K562 (cell line): Measurements from ENCODE around the gene EBI3. TPM values are rescaled to one million over a fixed set of nuclear protein-coding genes. Genes with fewer than 3 reads are reported as not detected.

ENCODE experiments used
- ATAC-seq: fragments of 200-7000 bp; cut with Tn5 transposase; 3 replicates; pipeline ENCODE4 v1.9.1; 2020; ENCODE audit warnings: moderate library complexity
- BruUV-seq: library from RNA; stranded (reverse); fragments of 400-500 nt; replicated peaks from 2 replicates; lab custom pipeline; 2021; lab: Mats Ljungman, UMichigan
- CTCF ChIA-PET: fragments of 300-600 bp; formaldehyde crosslinking; extraction: SDS; loops from one replicate; lab custom pipeline; 2021; ENCODE audit warnings: low intra/inter-chr PET ratio; lab: Yijun Ruan, JAX
- POLR2A ChIA-PET: fragments of 300-600, 350-650 bp; sonication (Branson Sonifier 250); formaldehyde crosslinking; extraction: SDS; loops from one replicate; lab custom pipeline; 2021; ENCODE audit warnings: antibody characterized with exemption, inconsistent platforms; lab: Yijun Ruan, JAX
- DNase-seq, 4 experiments: peaks; one replicate each; pipeline versions ENCODE4 v3.0.0 to v3.0.0-alpha.2; 2011 to 2018; ENCODE audit warnings: low spot score in 3 of 4, mixed read lengths in 3 of 4; ENCODE audit errors: extremely low read depth in 1 of 4
- FAIRE-seq: peaks from 2 replicates; lab custom pipeline; 2011; peaks lifted over from hg19 to GRCh38; lab: Jason Lieb, UNC
- H2AFZ ChIP-seq: 2 replicates; pipeline ENCODE4 v1.6.0; 2011; ENCODE audit warnings: low read depth, low read length, control low read depth, inconsistent platforms
- H3K27ac ChIP-seq: fragments of 200-600 bp; 3 replicates; pipeline ENCODE4 v1.8.0; 2011; ENCODE audit warnings: low read depth, mild to moderate bottlenecking, control low read depth, inconsistent platforms, low read length, moderate library complexity, mixed read lengths; ENCODE audit errors: extremely low read depth
- H3K27me3 ChIP-seq, 2 experiments: fragments of 300-600 bp in 1 of 2; 2 replicates in 1 of 2; 3 replicates in 1 of 2; pipeline versions ENCODE4 v1.6.0 to v1.8.0; 2011; ENCODE audit warnings: inconsistent platforms in 2 of 2, low read length in 2 of 2, mild to moderate bottlenecking in 1 of 2, mixed read lengths in 1 of 2, moderate library complexity in 1 of 2; ENCODE audit not compliant: control insufficient read depth in 2 of 2, insufficient read depth in 2 of 2
- H3K36me3 ChIP-seq: fragments of 300-600 bp; 3 replicates; pipeline ENCODE4 v1.8.0; 2011; ENCODE audit warnings: mild to moderate bottlenecking, low read length, inconsistent platforms; ENCODE audit not compliant: control insufficient read depth, insufficient read depth
- H3K4me1 ChIP-seq, 2 experiments: fragments of 200-600 bp in 1 of 2; replicated peaks in 1 of 2; 2 replicates in 1 of 2; 3 replicates in 1 of 2; pipeline versions ENCODE4 v1.5.1 to v1.8.0; 2011; ENCODE audit warnings: inconsistent platforms in 2 of 2, low read length in 2 of 2, mild to moderate bottlenecking in 1 of 2, mixed read lengths in 1 of 2, moderate library complexity in 1 of 2; ENCODE audit not compliant: control insufficient read depth in 2 of 2, insufficient read depth in 2 of 2
- H3K4me2 ChIP-seq: 2 replicates; pipeline ENCODE4 v1.6.1; 2011; ENCODE audit warnings: low read length, control low read depth, inconsistent platforms, mixed read lengths; ENCODE audit not compliant: insufficient read depth
- H3K4me3 ChIP-seq: fragments of 200-600 bp; sonication (generic), shearing (Covaris generic); 2 replicates; pipeline ENCODE4 v1.5.1; 2016; ENCODE audit warnings: control low read depth, inconsistent platforms
- H3K79me2 ChIP-seq: fragments of 200-600 bp; 3 replicates; pipeline ENCODE4 v1.8.0; 2011; ENCODE audit warnings: low read length, inconsistent platforms; ENCODE audit not compliant: control insufficient read depth, insufficient read depth
- H3K9ac ChIP-seq, 2 experiments: 2 replicates each; pipeline versions ENCODE4 v1.6.0 to v1.6.1; 2011; ENCODE audit warnings: low read depth in 2 of 2, low read length in 2 of 2, control low read depth in 1 of 2, inconsistent platforms in 1 of 2, mild to moderate bottlenecking in 1 of 2, mixed read lengths in 1 of 2; ENCODE audit not compliant: insufficient read depth in 1 of 2
- H3K9me1 ChIP-seq: one replicate; pipeline ENCODE4 v1.6.0; 2011; ENCODE audit warnings: inconsistent platforms, mild to moderate bottlenecking, low read length, moderate library complexity; ENCODE audit not compliant: control insufficient read depth, insufficient read depth
- H3K9me3 ChIP-seq: replicated peaks from 2 replicates; pipeline ENCODE4 v1.5.1; 2011; ENCODE audit warnings: low read depth, low read length, inconsistent platforms; ENCODE audit not compliant: control insufficient read depth, insufficient read depth
- H4K20me1 ChIP-seq: replicated peaks from 2 replicates; pipeline ENCODE4 v1.6.1; 2011; ENCODE audit warnings: low read length, inconsistent platforms, mixed read lengths; ENCODE audit not compliant: control insufficient read depth, insufficient read depth
- ADNP ChIP-seq: fragments of 200-800 bp; sonication (Bioruptor generic); IDR thresholded peaks from 2 replicates; pipeline ENCODE4 v1.6.1; 2016; ENCODE audit warnings: missing genetic modification characterization, missing compliant biosample characterization
- EHMT2 ChIP-seq: fragments of 450-650 bp; IDR thresholded peaks from 2 replicates; pipeline ENCODE4 v1.6.1; 2018; ENCODE audit warnings: antibody characterized with exemption
- FOS ChIP-seq: IDR thresholded peaks from 3 replicates; pipeline ENCODE4 v1.6.1; 2011; ENCODE audit not compliant: insufficient read length; ENCODE audit errors: extremely low read depth
- MEF2A ChIP-seq: IDR thresholded peaks from 2 replicates; pipeline ENCODE4 v1.6.1; 2011; ENCODE audit warnings: low read depth, mild to moderate bottlenecking, low read length, moderate library complexity; ENCODE audit not compliant: control insufficient read depth
- RBM25 ChIP-seq: fragments of 200-400 bp; formaldehyde crosslinking; IDR thresholded peaks from 2 replicates; pipeline ENCODE4 v1.6.1; 2018; ENCODE audit warnings: low read length, low read depth, moderate library complexity; ENCODE audit not compliant: severe bottlenecking
- WGBS: fragments of 100-300 bp; shearing (Covaris generic); methylation state at CpG from one replicate; pipeline ENCODE4 v1.1.6; 2016; ENCODE audit warnings: low coverage, mixed read lengths; ENCODE audit not compliant: insufficient coverage; ENCODE audit errors: missing lambda C conversion rate; 5-methylcytosine and 5-hydroxymethylcytosine counted together
- in situ Hi-C: fragments of 300-500 bp; cut with MboI; formaldehyde crosslinking; loops from 4 replicates; pipeline ENCODE4 v1.15.0; 2018; ENCODE audit warnings: inconsistent platforms, mixed read lengths
- intact Hi-C: fragments of 100-400 bp; cut with micrococcal nuclease; formaldehyde crosslinking; loops from 2 replicates; pipeline ENCODE4 v1.14.2; 2022
- polyA plus RNA-seq, 8 experiments: library from polyadenylated mRNA; depleted of rRNA in 4 of 8; stranded (reverse) in 5 of 8; unstranded in 3 of 8; fragments of >200 nt; fragmentation: Nextera tagmentation in 2 of 8; fragmentation: Illumina TruSeq in 1 of 8; extraction: Ambion mirVana in 2 of 8; extraction: Trizol in 1 of 8; gene quantifications; 2 replicates each; pipeline versions ENCODE4 v1.2.1 to v1.2.3, GENCODE V29; 2011 to 2014; ENCODE audit warnings: inconsistent platforms in 1 of 8, missing spikeins in 1 of 8
- total RNA-seq, 7 experiments: library from RNA; depleted of rRNA in 6 of 7; stranded (reverse); fragments of >200 nt in 6 of 7; fragmentation: Illumina TruSeq in 2 of 7; extraction: Trizol in 2 of 7; gene quantifications; 2 replicates each; pipeline versions ENCODE4 v1.2.1 to v1.2.3, GENCODE V29; 2011 to 2021; ENCODE audit warnings: low replicate concordance in 1 of 7
- TF ChIP-seq, protein P1 (sequence below): fragments of 250-450 bp; sonication (Bioruptor Pico); IDR thresholded peaks from 2 replicates; pipeline ENCODE4 v1.4.0; 2020; ENCODE audit warnings: mild to moderate bottlenecking, moderate library complexity, borderline replicate concordance

Gene EBI3
- total and polyA plus RNA-seq, 9 of the 15 experiments (the other 6 are each of a cell fraction or from before 2014, with no cell fraction given) = 0.08 to 0.35 (median 0.22) TPM; not detected in 6

DNA sequence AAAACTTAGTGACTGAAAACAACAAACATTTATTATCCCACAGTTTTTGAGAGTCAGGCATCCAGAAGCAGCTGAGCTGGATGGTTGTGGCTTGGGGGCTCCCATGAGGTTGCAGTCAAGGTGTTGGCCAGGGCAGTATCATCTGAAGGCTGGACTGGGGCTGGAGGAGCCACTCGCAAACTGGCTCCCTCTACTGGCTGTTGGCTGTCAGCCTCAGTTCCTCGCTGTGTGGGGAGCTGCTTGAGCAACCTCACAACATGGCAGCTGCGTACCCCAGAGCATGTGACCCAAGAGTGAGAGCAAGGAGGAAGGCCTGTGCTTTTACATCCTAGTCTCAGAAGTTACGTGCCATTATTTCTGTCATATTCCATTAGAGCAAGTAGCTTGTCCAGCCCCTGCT lies 27.2 kb downstream of the EBI3 start (continued):
- TF ChIP-seq, protein P1, sequence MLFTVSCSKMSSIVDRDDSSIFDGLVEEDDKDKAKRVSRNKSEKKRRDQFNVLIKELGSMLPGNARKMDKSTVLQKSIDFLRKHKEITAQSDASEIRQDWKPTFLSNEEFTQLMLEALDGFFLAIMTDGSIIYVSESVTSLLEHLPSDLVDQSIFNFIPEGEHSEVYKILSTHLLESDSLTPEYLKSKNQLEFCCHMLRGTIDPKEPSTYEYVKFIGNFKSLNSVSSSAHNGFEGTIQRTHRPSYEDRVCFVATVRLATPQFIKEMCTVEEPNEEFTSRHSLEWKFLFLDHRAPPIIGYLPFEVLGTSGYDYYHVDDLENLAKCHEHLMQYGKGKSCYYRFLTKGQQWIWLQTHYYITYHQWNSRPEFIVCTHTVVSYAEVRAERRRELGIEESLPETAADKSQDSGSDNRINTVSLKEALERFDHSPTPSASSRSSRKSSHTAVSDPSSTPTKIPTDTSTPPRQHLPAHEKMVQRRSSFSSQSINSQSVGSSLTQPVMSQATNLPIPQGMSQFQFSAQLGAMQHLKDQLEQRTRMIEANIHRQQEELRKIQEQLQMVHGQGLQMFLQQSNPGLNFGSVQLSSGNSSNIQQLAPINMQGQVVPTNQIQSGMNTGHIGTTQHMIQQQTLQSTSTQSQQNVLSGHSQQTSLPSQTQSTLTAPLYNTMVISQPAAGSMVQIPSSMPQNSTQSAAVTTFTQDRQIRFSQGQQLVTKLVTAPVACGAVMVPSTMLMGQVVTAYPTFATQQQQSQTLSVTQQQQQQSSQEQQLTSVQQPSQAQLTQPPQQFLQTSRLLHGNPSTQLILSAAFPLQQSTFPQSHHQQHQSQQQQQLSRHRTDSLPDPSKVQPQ (CRISPR knock-in tag) = no peak
- TF ChIP-seq ADNP (tag) (no peak), EHMT2 (no peak), MEF2A (no peak)

DNA sequence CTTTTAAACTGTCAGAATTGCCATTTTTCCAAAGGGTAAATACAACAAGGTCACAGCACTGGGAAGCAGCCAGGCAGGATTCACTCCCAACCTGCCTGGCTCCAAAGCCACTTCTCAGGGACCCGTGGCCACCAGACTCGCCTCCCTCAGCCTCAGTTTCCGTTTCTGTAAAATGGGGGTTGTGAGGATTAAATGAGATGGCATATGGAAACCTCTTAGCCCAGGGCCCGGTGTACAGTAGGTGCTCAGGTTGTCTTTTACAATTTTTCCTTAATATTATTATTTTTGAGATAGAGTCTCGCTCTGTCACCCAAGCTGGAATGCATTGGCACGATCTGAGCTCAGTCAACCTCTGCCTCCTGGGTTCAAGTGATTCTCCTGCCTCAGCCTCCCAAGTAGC lies 27.7 kb downstream of the EBI3 start:
- POLR2A ChIA-PET = interaction anchor here (0.6 to 2.7 kb wide), 4 partner anchors 10 to 142 kb away, joined by 3 to 9 read pairs (median 4); partner anchors contain the start of gene YJU2

More for the DNA sequence above, 27.7 kb downstream of the EBI3 start:
- no peak overlapping the region for H2AFZ ChIP-seq
- CTCF ChIA-PET = no interaction called here
- no peaks in the 10 kb centered on the region for H4K20me1 ChIP-seq
- no peak overlapping the region for H3K27ac ChIP-seq
- BruUV-seq = no TSS peak
- in situ Hi-C loops = no loop called here
- no peaks in the 10 kb centered on the region for H3K9me1 ChIP-seq
- H3K4me2 ChIP-seq = no peak overlapping the region
- 99% methylated on average over 6 of the region's 6 CpGs for WGBS
- DNase-seq (no peak), FAIRE-seq (no peak), ATAC-seq (no peak)
- H3K36me3 ChIP-seq = peaks cover 66% of the 10 kb centered on the region; the same call in 2 of the 3 replicates
- H3K4me1 ChIP-seq = peaks cover 0 to 5% of the 10 kb centered on the region in 2 experiments; a peak in 1 of 5 replicates
- H3K9ac ChIP-seq = no peak overlapping the region
- no peaks in the 10 kb centered on the region for H3K27me3 ChIP-seq
- no peaks in the 10 kb centered on the region for H3K79me2 ChIP-seq
- TF ChIP-seq FOS (no peak), RBM25 (peak; percentile 55)
- intact Hi-C loops = no loop called here
- H3K9me3 ChIP-seq = peaks cover 9% of the 10 kb centered on the region
- no peak overlapping the region for H3K4me3 ChIP-seq
